Prostate gland (tissue), 2 donors: ENCODE measurements around the gene SLC5A1. TPM values are rescaled to one million over a fixed set of nuclear protein-coding genes. Genes with fewer than 3 reads are reported as not detected.
"Not testable (repeated sequence)": the region's sequence is repeated elsewhere in the genome, so short reads cannot be mapped to it uniquely, and the experiment has no call there.

Experiments
- DNase-seq: peaks from one replicate; pipeline ENCODE4 v3.0.0-alpha.2; 2019; ENCODE audit warnings: low spot score
- H3K27ac ChIP-seq, 2 donors: fragments of 200-600 bp; sonication (generic); 2 replicates each; pipeline ENCODE4 v1.5.1; 2017 to 2019
- H3K27me3 ChIP-seq: fragments of 200-600 bp; sonication (generic); replicated peaks from 2 replicates; pipeline ENCODE4 v1.5.1; 2019; ENCODE audit not compliant: insufficient read depth
- H3K36me3 ChIP-seq, 2 donors: fragments of 200-600 bp; sonication (generic); 1 replicate in 1 of 2; 2 replicates in 1 of 2; pipeline versions ENCODE4 v1.5.1 to v1.8.1; 2017 to 2019
- H3K4me1 ChIP-seq: fragments of 200-600 bp; sonication (generic); replicated peaks from 2 replicates; pipeline ENCODE4 v1.5.1; 2019
- H3K4me3 ChIP-seq, 2 donors: fragments of 200-600 bp; sonication (generic); 2 replicates each; pipeline ENCODE4 v1.5.1; 2017 to 2019
- H3K9me3 ChIP-seq: fragments of 200-600 bp; sonication (generic); 2 replicates; pipeline ENCODE4 v1.5.1; 2017
- CTCF ChIP-seq, 4 experiments: fragments of 200-600 bp in 2 of 4; fragments of 450-650 bp in 2 of 4; sonication (generic) in 2 of 4; IDR thresholded peaks; 1 replicate in 3 of 4; 2 replicates in 1 of 4; pipeline ENCODE4 v1.5.1; 2016 to 2019; ENCODE audit warnings: antibody characterized with exemption in 4 of 4, mild to moderate bottlenecking in 2 of 4, moderate library complexity in 2 of 4
- POLR2A ChIP-seq: fragments of 450-650 bp; IDR thresholded peaks from one replicate; pipeline ENCODE4 v1.6.1; 2016; ENCODE audit warnings: antibody characterized with exemption, mild to moderate bottlenecking
- POLR2AphosphoS5 ChIP-seq: sonication (generic); formaldehyde crosslinking; IDR thresholded peaks from one replicate; pipeline ENCODE4 v1.6.1; 2017; ENCODE audit warnings: antibody characterized with exemption
- WGBS: methylation state at CpG from one replicate; pipeline ENCODE4 v1.1.5; 2018; 5-methylcytosine and 5-hydroxymethylcytosine counted together
- intact Hi-C: fragments of 100-400 bp; cut with DNase I; formaldehyde crosslinking; loops from one replicate; pipeline ENCODE4 v1.14.2; 2022
- small RNA-seq, 2 donors: library from RNA; depleted of rRNA; stranded (forward); fragments of <200 nt; gene quantifications; one replicate each; pipeline ENCODE3, GENCODE V24; 2016
- total RNA-seq, 2 donors: library from RNA; depleted of rRNA; stranded (reverse); fragments of >200 nt; gene quantifications; one replicate each; pipeline ENCODE4 v1.1.0, GENCODE V29; 2016

The SLC5A1 gene
- total RNA-seq, 2 donors from 2014 or later = 2.9 to 4.8 TPM

DNA sequence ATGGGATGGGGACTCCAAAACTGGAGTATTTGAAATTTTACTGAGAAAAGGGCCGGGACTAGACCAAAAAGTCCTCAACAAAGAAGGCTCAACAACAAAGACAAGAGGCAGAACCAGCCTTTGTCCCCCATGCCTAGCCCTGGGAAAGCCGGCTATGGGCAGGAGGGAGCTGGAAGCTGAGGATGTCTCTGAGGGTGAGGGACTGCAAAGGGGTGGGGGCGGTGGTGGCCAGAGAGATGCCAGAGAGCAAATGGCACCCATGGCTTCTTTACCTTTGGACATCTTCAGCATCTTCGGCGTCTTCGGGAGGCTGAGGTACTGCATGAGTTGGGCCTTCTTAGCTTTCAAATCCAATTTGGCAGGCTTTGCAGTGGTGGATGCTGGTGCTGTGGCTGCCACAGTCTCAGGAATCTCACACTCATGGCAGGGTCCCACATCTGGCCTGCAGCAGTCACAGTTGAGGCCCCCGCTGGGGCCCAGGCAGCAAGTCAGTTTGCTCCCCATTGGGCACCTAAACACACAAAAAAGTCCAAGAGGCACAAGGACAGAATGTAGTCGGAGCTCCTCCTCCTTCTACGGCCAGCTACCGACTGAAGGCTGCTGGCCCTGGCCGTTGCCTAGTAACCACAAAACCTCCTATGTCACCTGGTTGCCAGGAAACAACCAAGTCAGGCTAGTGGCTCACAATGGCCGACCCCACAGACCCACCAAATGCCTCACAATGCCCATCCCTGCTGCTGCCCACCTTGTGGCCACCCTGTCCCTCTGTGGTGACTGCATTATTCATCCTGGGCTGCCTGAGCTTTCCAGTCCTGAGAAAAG, 115.9 kb downstream of the SLC5A1 start, which contains the start of gene C22orf42:
Gene C22orf42, minus strand, starts transcription at position 592 of the 822 bp plus-strand sequence. Its CDS starts 88 bp downstream, at position 504.
- intact Hi-C loops = no loop called here
- no peak within 1 kb of the TSS for H3K27ac ChIP-seq
- no peaks in the 10 kb centered on the region for H3K36me3 ChIP-seq
- no peaks in the 10 kb centered on the region for H3K27me3 ChIP-seq
- DNase-seq = no peak
- no peaks in the 10 kb centered on the region for H3K9me3 ChIP-seq
- H3K4me3 ChIP-seq = no peak within 1 kb of the TSS
- H3K4me1 ChIP-seq = no peaks in the 10 kb centered on the region
- TF ChIP-seq POLR2AphosphoS5 (no peak), CTCF (IDR thresholded peaks at IDR 0.05) (no peak), POLR2A (no peak)
- 72% methylated on average over 12 of the region's 12 CpGs for WGBS

DNA sequence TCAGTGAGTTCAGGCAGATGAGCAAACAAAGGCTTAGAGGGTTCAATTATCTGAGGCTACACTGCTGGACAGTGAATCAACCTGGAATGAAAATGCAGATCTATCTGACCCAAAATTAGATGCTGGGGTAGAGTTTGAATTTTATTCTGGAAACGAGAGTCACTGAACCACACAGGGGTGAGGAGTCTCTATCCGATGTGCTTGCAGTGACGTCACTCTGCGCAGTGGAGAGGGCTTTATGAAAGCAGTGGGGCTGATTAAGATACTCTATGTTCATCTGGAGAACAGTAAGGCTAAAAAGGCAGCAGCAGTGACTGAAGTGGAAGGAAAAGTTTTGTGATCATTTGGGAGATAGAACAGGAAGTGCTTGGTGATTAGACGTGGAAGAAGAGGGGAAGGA, 117.3 kb downstream of the SLC5A1 start:
- 71% methylated on average over 5 of the region's 5 CpGs for WGBS
- intact Hi-C loops, H3K27me3 ChIP-seq, H3K4me3 ChIP-seq, H3K27ac ChIP-seq, H3K36me3 ChIP-seq, H3K4me1 ChIP-seq, DNase-seq, H3K9me3 ChIP-seq: not testable (repeated sequence)

Small RNA genes lying within 50 kb of the gene (small RNA-seq; reads per million reads assigned to genes)
- gene AP1B1P2 = 0 reads per million in 2 donors

Other genes starting within 250 kb of the SLC5A1 start
- 10 to 100 TPM; 41.9 to 62.4 TPM for gene YWHAH, start 98.7 kb upstream of the SLC5A1 start, total RNA-seq
- 1 to 10 TPM in 1 of 2 donors, not detected in 1; 1.4 TPM for gene C22orf42, start 116.0 kb downstream of the SLC5A1 start, total RNA-seq
- 10 to 100 TPM; 22.1 to 23.7 TPM for gene RFPL2, start 161.8 kb downstream of the SLC5A1 start, total RNA-seq
- under 1 TPM in 1 of 2 donors, not detected in 1; 0.23 TPM for gene SLC5A4, start 212.1 kb downstream of the SLC5A1 start, total RNA-seq